ENCODE results near the gene C1QL1.

The C1QL1 gene

GRCh38 chr17:44912763-44913544 lies 55.1 kb downstream of the C1QL1 start:
- no peak for FAIRE-seq

GRCh38 chr17:44911133-44912001 lies 56.7 kb downstream of the C1QL1 start:
- no peak for FAIRE-seq

DNA sequence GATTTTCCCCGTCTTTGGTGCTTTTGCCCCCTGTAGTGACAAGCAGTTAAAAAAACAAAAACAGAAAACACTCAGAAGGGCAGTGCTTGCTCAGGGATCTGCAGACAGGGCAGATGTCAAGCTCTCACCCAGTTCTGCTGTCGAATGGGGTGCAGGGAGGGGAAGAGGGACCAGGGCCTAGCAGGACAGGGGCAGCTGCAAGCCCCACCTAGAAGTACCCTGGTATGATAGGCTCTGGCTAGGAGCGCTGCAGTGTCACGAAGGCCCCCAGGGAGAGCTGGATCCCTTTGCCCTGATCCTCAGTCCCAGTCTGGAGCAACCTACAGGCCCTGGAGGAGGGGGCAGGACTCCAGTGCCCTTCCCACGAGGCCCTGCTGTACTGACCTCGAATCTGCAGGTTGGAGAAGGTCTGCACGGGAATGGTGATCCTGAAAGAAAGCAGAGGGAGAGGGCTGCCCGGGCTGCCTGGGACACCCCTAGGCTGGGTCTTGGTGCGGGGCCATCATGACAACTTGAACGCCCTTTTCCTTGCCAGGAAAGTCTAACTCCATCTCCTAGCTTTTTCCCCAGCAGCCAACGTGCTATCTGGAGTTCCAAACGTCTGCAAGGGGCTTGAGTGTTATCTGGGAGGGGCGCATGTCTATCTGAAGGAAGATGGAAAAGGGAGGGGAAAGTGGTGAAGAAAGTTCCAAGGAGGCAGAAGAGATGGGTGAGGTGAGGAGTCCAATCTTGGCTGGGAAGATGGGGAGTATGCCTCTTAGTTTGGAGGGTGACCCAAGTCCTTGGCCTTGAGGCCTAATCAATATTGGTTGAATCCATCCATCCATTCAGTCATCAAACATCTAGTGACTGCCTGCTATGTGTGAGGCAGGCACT lies 57.6 kb downstream of the C1QL1 start:
- no peak for FAIRE-seq

All from TTC549 (cell line).